Upper lobe of left lung (tissue), 6 donors: Measurements from ENCODE around the gene A1CF. TPM values are rescaled to one million over a fixed set of nuclear protein-coding genes. Genes with fewer than 3 reads are reported as not detected.

Experiments used
- ATAC-seq, 2 donors: fragments of 200-7000 bp; cut with Tn5 transposase; one replicate each; pipeline ENCODE4 v1.9.1; 2022; ENCODE audit warnings: mild to moderate bottlenecking in 2 of 2, moderate library complexity in 2 of 2; ENCODE audit not compliant: low FRiP score in 2 of 2
- DNase-seq, 2 donors: peaks; one replicate each; pipeline ENCODE4 v3.0.0-alpha.2; 2019 to 2020
- H3K27ac ChIP-seq, 4 donors: fragments of 200-600 bp; sonication (generic); one replicate each; pipeline ENCODE4 v1.5.1; 2016 to 2019
- H3K27me3 ChIP-seq, 4 donors: fragments of 200-600 bp; sonication (generic); one replicate each; pipeline ENCODE4 v1.5.1; 2017 to 2019
- H3K36me3 ChIP-seq, 4 donors: fragments of 200-600 bp; sonication (generic); one replicate each; pipeline ENCODE4 v1.5.1; 2016 to 2019
- H3K4me1 ChIP-seq, 4 donors: fragments of 200-600 bp; sonication (generic); one replicate each; pipeline ENCODE4 v1.5.1; 2018 to 2019
- H3K4me3 ChIP-seq, 4 donors: fragments of 200-600 bp; sonication (generic); one replicate each; pipeline ENCODE4 v1.5.1; 2017 to 2019; ENCODE audit warnings: mild to moderate bottlenecking in 2 of 4, moderate library complexity in 1 of 4
- H3K9me3 ChIP-seq, 4 donors: fragments of 200-600 bp; sonication (generic); one replicate each; pipeline ENCODE4 v1.5.1; 2018 to 2019
- CTCF ChIP-seq, 6 experiments: fragments of 450-650 bp in 4 of 6; fragments of 200-600 bp in 2 of 6; sonication (generic) in 2 of 6; IDR thresholded peaks; one replicate each; pipeline ENCODE4 v1.5.1; 2016 to 2019; ENCODE audit warnings: antibody characterized with exemption in 6 of 6
- EP300 ChIP-seq, 4 donors: sonication (generic); formaldehyde crosslinking; IDR thresholded peaks; one replicate each; pipeline ENCODE4 v1.5.1; 2017; ENCODE audit warnings: antibody characterized with exemption in 4 of 4, control low read depth in 2 of 4
- POLR2A ChIP-seq, 4 donors: fragments of 450-650 bp; IDR thresholded peaks; one replicate each; pipeline ENCODE4 v1.5.1; 2016 to 2017; ENCODE audit warnings: antibody characterized with exemption in 4 of 4, mild to moderate bottlenecking in 2 of 4
- POLR2AphosphoS5 ChIP-seq, 2 donors: sonication (generic); formaldehyde crosslinking; IDR thresholded peaks; one replicate each; pipeline ENCODE4 v1.5.1; 2017; ENCODE audit warnings: antibody characterized with exemption in 2 of 2
- WGBS, 2 donors: methylation state at CpG; one replicate each; pipeline ENCODE4 v1.1.5; 2017 to 2018; 5-methylcytosine and 5-hydroxymethylcytosine counted together
- total RNA-seq, 6 donors: library from RNA; depleted of rRNA in 4 of 6; stranded (reverse); fragments of >200 nt in 4 of 6; gene quantifications; one replicate each; pipeline versions ENCODE4 v1.1.0 to v1.2.1, GENCODE V29; 2016 to 2021
- donor health status: DM: no; HTN: no; CAD: no; lungs with moderate emphysema.
- donor health status: DM: no; HTN: yes; CAD: no; lungs with severe emphysema.

The A1CF gene
- total RNA-seq, 6 donors from 2014 or later, result 0.17 to 0.40 TPM; not detected in 4

- ATAC-seq (no peak), DNase-seq (no peak)
- Histone ChIP-seq H3K27me3 (no peaks in the 10 kb centered on the region), H3K4me1 (no peaks in the 10 kb centered on the region), H3K27ac (no peak overlapping the region), H3K36me3 (no peaks in the 10 kb centered on the region), H3K4me3 (no peak overlapping the region), H3K9me3 (no peaks in the 10 kb centered on the region)
- 79 to 85% methylated on average over 2 of the region's 2 CpGs for WGBS, 2 donors
- TF ChIP-seq CTCF (IDR thresholded peaks at IDR 0.05) (no peak), POLR2AphosphoS5 (IDR thresholded peaks at IDR 0.05) (no peak), EP300 (IDR thresholded peaks at IDR 0.05) (no peak), POLR2A (IDR thresholded peaks at IDR 0.05) (no peak)
These were observed 30.4 kb downstream of the A1CF start for GRCh38 chr10:50855015-50855414.

DNA sequence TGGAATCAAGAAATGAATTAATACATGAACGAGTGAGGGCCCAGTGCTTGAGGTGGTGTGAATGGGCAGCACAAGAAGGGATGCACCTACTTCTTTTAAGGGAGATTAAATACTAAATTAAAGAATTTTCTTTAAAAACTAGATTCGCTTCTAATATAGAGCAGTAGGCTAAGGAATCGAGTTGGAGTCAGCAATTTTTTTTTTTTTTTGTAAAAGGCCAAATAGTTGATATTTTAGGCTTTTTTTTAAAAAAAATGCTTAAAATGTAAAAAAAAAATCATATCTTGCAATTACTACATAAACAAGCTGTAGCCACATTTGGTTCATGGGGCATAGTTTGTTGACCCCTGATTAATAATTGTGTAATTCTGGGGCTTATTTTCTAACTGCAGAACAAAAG lies 31.9 kb downstream of the A1CF start:
- no peaks in the 10 kb centered on the region for H3K36me3 ChIP-seq
- H3K27me3 ChIP-seq, result no peaks in the 10 kb centered on the region
- 87 to 91% methylated on average over 3 of the region's 3 CpGs for WGBS, 2 donors
- ATAC-seq (no peak), DNase-seq (no peak)
- H3K9me3 ChIP-seq, result no peaks in the 10 kb centered on the region
- no peak overlapping the region for H3K27ac ChIP-seq
- no peak overlapping the region for H3K4me3 ChIP-seq
- no peaks in the 10 kb centered on the region for H3K4me1 ChIP-seq
- no peak for TF ChIP-seq POLR2AphosphoS5 (IDR thresholded peaks at IDR 0.05)
- no peak for TF ChIP-seq CTCF (IDR thresholded peaks at IDR 0.05)
- TF ChIP-seq EP300 (IDR thresholded peaks at IDR 0.05), result no peak
- no peak for TF ChIP-seq POLR2A (IDR thresholded peaks at IDR 0.05)

DNA sequence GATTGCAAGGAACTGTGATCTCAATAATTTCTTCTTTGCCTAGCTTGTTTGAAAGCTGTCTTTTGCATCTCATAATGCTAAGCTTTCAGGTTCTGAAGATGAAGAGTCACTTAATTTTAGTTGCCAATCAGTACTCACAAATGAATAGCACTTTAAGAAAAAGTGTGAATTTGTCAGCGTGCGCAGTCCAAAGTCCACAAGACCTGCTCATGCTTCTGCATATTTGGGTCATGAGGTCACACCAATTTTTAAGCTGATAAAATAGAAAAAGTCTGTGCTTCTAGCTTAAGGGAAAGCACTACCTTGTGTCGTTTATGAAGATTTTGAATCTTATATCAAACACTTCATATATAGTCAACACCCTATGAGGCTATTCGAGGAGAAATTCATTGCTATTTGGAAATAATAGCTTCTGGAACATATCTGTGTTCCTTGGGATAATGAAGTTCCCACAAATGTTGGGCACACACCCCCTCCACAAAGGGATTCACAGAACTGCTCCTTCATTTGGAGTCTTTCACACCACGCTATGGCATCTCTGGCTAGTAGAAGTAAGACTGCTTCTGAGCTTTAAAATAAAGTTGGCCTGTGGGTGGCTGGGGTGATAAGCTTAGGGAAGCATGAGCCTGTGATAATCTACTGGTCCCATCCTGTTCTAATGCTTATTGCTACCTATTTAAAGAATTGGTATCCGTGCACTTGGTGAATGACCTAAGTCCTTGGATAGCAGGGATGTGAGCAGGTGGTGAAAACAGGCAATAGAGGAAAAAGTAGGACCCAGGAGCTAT lies 33.3 kb downstream of the A1CF start:
- Histone ChIP-seq H3K27ac (no peak overlapping the region), H3K4me3 (no peak overlapping the region), H3K9me3 (no peaks in the 10 kb centered on the region), H3K4me1 (no peaks in the 10 kb centered on the region), H3K36me3 (no peaks in the 10 kb centered on the region), H3K27me3 (no peaks in the 10 kb centered on the region)
- ATAC-seq, result no peak
- no peak for DNase-seq
- no peak for TF ChIP-seq EP300 (IDR thresholded peaks at IDR 0.05)
- TF ChIP-seq CTCF (IDR thresholded peaks at IDR 0.05), result no peak
- TF ChIP-seq POLR2A (IDR thresholded peaks at IDR 0.05), result no peak
- TF ChIP-seq POLR2AphosphoS5 (IDR thresholded peaks at IDR 0.05), result no peak
- 77 to 82% methylated on average over 6 of the region's 6 CpGs for WGBS, 2 donors

- TF ChIP-seq POLR2A (IDR thresholded peaks at IDR 0.05) (no peak), CTCF (IDR thresholded peaks at IDR 0.05) (no peak)
- DNase-seq (no peak), ATAC-seq (no peak)
- no peak overlapping the region for H3K27ac ChIP-seq
- no peaks in the 10 kb centered on the region for H3K9me3 ChIP-seq
- no peaks in the 10 kb centered on the region for H3K27me3 ChIP-seq
- H3K36me3 ChIP-seq, result no peaks in the 10 kb centered on the region
- no peak overlapping the region for H3K4me3 ChIP-seq
- H3K4me1 ChIP-seq, result no peaks in the 10 kb centered on the region
- 58 to 62% methylated on average over 5 of the region's 5 CpGs for WGBS, 2 donors
These were observed 34.7 kb downstream of the A1CF start for GRCh38 chr10:50850578-50851230.
